Measurements from ENCODE around the gene PDCD2. TPM values are rescaled to one million over a fixed set of nuclear protein-coding genes. Genes with fewer than 3 reads are reported as not detected.

Gene PDCD2
- total and polyA plus RNA-seq, 7 experiments from 2014 or later: 49.4 to 128 (median 80.0) TPM

Other genes starting within 250 kb of the PDCD2 start
- 100 to 1,000 TPM in 1 of 5 experiments, 10 to 100 TPM in 4; 71.1 to 183 (median 83.0) TPM for gene PSMB1, start 31.3 kb downstream of the PDCD2 start, total RNA-seq
- 100 to 1,000 TPM; 436 to 529 TPM for gene PSMB1, start 31.3 kb downstream of the PDCD2 start, polyA plus RNA-seq
- gene TBP, start 30.3 kb downstream of the PDCD2 start, total RNA-seq: 10 to 100 TPM; 13.8 to 28.3 (median 23.9) TPM
- gene TBP, start 30.3 kb downstream of the PDCD2 start, polyA plus RNA-seq: 10 to 100 TPM; 23.1 to 28.8 TPM